ENCODE data around the gene RTTN.

DNA sequence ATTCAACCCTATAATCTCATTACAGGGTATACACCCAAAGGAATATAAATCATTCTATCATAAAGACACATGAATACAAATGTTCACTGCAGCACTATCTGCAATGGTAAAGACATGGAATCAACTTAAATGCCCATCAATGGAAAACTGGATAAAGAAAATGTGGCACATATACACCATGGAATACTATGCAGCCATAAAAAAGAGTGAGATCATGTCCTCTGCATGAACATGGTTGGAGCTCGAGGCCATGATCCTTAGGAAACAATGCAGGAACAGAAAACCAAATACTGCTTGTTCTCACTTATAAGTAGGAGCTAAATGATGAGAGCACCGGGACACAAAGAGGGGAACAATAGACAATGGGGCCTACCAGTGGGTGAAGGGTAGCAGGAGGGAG lies 169.3 kb downstream of the RTTN start:
- TF ChIP-seq, protein P1, sequence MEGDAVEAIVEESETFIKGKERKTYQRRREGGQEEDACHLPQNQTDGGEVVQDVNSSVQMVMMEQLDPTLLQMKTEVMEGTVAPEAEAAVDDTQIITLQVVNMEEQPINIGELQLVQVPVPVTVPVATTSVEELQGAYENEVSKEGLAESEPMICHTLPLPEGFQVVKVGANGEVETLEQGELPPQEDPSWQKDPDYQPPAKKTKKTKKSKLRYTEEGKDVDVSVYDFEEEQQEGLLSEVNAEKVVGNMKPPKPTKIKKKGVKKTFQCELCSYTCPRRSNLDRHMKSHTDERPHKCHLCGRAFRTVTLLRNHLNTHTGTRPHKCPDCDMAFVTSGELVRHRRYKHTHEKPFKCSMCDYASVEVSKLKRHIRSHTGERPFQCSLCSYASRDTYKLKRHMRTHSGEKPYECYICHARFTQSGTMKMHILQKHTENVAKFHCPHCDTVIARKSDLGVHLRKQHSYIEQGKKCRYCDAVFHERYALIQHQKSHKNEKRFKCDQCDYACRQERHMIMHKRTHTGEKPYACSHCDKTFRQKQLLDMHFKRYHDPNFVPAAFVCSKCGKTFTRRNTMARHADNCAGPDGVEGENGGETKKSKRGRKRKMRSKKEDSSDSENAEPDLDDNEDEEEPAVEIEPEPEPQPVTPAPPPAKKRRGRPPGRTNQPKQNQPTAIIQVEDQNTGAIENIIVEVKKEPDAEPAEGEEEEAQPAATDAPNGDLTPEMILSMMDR (IDR thresholded peaks at IDR 0.05; ENCODE audit: borderline replicate concordance, extremely low read depth, low read length, poor library complexity, severe bottlenecking) = no peak
- TF ChIP-seq EZH2 (IDR thresholded peaks at IDR 0.05; ENCODE audit: borderline replicate concordance, low read depth, low read length, severe bottlenecking) = no peak
